Adipocyte (in vitro differentiated cells): ENCODE measurements around the gene TRIM71.
"Not testable (repeated sequence)": the region's sequence is repeated elsewhere in the genome, so short reads cannot be mapped to it uniquely, and the experiment has no call there.

Experiments used
- DNase-seq: peaks from one replicate; pipeline ENCODE4 v3.0.0-alpha.2; 2015; ENCODE audit warnings: low read depth
- H3K27me3 ChIP-seq: replicated peaks from 2 replicates; pipeline ENCODE4 v1.7.0; 2013; ENCODE audit warnings: mild to moderate bottlenecking, low read length, moderate library complexity; ENCODE audit not compliant: control insufficient read depth, insufficient read depth
- H3K36me3 ChIP-seq: 2 replicates; pipeline ENCODE4 v1.7.0; 2013; ENCODE audit warnings: low read length, mild to moderate bottlenecking, moderate library complexity; ENCODE audit not compliant: control insufficient read depth, insufficient read depth, severe bottlenecking
- H3K4me1 ChIP-seq: 2 replicates; pipeline ENCODE4 v1.7.0; 2013; ENCODE audit warnings: mild to moderate bottlenecking, low read length, moderate library complexity; ENCODE audit not compliant: control insufficient read depth, insufficient read depth
- H3K4me3 ChIP-seq: 2 replicates; pipeline ENCODE4 v1.7.0; 2013; ENCODE audit warnings: mild to moderate bottlenecking, low read length, moderate library complexity
- H3K9ac ChIP-seq: 2 replicates; pipeline ENCODE4 v1.7.0; 2013; ENCODE audit warnings: mild to moderate bottlenecking, low read length, moderate library complexity
- H3K9me3 ChIP-seq: 2 replicates; pipeline ENCODE4 v1.7.0; 2013; ENCODE audit warnings: mild to moderate bottlenecking, low read length, moderate library complexity; ENCODE audit not compliant: control insufficient read depth

The TRIM71 gene

DNA sequence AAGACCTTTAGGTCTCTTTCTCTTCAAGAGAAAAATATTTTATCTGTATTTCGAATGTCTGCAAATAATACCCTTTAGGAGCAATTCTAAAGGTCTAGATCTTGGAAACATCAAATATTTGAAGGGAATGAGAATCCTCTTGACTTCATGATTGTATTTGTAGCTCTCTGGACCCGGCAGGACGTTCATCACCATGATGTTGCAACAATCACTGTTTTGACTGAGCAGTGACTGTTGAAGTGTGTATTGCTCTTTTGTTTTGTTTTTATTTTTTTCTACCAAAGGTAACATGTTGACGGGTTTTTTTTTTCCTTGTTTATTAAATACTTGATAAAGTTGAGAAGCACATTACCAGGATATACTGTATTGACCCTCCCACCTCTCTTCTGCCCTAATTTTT lies 78.3 kb downstream of the TRIM71 start:
- peaks cover 4% of the 10 kb centered on the region for H3K36me3 ChIP-seq
- H3K4me1 ChIP-seq: peaks cover 12% of the 10 kb centered on the region
- DNase-seq: no peak
- no peak overlapping the region for H3K4me3 ChIP-seq
- H3K9me3 ChIP-seq: no peaks in the 10 kb centered on the region
- no peak overlapping the region for H3K9ac ChIP-seq
- H3K27me3 ChIP-seq: peaks cover 37% of the 10 kb centered on the region

DNA sequence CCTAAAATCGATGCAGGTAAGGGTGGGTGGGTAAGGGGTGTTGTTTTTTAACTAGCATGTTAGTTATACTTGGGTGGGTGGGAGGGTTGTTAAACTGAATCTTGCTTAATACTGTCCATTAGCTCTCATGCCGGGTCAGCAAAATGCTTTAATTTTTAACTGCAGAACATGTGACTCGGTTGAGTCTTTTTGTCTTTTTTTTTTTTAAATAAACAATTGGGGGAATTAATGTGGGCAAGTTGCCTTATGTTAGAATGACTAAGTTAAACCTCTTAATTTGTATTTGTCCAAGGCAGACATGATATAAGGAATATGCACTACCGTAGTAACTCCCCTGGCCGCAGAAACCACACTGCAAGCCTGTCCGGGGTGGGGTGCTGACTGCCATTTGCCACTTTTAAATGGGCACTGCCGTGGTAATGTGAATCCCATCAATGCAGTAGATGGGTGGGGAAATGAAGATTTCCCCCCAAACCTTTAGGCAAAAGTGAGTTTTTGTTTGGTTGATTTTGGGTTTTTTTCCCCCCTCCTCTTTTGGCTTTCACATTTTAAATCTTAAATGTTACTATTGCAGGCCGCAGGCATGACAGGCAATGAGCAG lies 79.3 kb downstream of the TRIM71 start:
- no peak overlapping the region for H3K9ac ChIP-seq
- H3K9me3 ChIP-seq: no peaks in the 10 kb centered on the region
- H3K4me1 ChIP-seq: peaks cover 19% of the 10 kb centered on the region
- no peak overlapping the region for H3K4me3 ChIP-seq
- DNase-seq: no peak
- no peaks in the 10 kb centered on the region for H3K36me3 ChIP-seq
- H3K27me3 ChIP-seq: peaks cover 32% of the 10 kb centered on the region

- H3K36me3 ChIP-seq: no peaks in the 10 kb centered on the region
- H3K4me3 ChIP-seq: no peak overlapping the region
- DNase-seq: no peak
Observed at GRCh38 chr3:32897981-32898623, 80.3 kb downstream of the TRIM71 start.

DNA sequence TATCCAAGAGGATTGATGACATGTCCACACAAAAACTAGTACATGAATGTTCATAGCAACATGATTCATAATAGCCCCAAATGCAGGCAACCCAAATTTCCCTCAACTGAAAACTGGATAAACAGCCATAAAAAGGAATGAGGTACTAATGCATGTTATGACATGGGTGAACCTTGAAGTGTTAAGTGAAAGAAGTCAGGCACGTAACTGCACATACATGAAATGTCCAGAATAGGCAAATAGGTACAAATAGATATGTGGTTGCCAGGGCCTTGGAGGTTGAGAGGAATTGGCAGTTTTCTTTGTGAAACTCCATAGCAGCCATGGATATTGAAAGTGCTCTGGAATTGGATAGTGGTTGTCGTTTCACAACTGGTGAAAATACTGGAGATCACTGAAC lies 81.5 kb downstream of the TRIM71 start:
- Histone ChIP-seq H3K36me3 (no peaks in the 10 kb centered on the region), H3K4me1 (peaks cover 19% of the 10 kb centered on the region), H3K4me3 (no peak overlapping the region), H3K9ac (no peak overlapping the region), H3K9me3 (no peaks in the 10 kb centered on the region), H3K27me3 (peaks cover 15% of the 10 kb centered on the region)
- no peak for DNase-seq

More at GRCh38 chr3:32897981-32898623, 80.3 kb downstream of the TRIM71 start:
- Histone ChIP-seq H3K27me3 (peaks cover 22% of the 10 kb centered on the region), H3K4me1 (peaks cover 19% of the 10 kb centered on the region), H3K9ac (no peak overlapping the region), H3K9me3 (no peaks in the 10 kb centered on the region)

DNA sequence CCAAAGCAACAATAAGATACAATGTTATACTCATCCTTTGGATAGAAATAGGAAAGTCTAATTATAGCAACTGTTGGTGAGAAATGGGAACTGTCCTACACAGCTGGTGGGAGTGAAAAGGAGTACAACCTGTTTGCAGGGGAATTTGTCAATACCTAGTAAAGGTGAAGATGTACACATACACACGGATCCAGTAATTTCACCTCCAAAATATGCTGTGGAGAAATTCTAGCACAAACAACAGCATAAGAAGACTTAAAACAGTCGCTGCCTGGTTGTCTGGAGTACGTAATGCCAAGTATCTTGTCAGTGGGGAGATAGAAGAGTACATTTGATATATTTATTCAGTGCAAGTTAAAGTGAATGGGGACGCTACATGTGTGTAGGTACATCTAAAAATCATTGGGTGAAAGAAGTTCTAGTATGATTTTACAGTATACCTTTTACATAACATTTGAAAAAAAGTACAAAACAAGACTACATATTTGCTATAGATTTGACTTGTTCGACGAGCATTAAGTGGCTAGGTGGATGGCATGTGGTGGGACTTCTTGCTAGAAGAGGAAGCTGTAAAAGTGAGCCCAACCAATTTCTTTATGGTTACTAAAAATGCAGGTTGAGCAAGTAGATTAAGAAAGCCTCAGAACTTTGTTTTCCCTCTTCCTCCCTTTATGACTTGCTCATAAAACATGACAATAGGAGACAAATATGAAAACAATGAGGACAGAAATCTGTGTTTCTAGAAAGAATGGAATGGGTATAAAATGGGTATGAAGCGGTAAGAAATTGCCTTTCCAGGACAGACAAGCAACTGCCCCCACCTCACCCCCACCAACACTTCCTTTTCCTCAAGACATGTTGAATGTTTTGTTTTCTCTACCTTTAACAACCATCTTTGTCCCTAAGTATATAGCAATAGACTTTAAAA lies 83.5 kb downstream of the TRIM71 start:
- Histone ChIP-seq H3K9ac (no peak overlapping the region), H3K4me1 (peaks cover 11% of the 10 kb centered on the region), H3K4me3 (no peak overlapping the region), H3K36me3 (no peaks in the 10 kb centered on the region), H3K9me3 (no peaks in the 10 kb centered on the region), H3K27me3 (peaks cover 4% of the 10 kb centered on the region)
- DNase-seq: peak; percentile 45

DNA sequence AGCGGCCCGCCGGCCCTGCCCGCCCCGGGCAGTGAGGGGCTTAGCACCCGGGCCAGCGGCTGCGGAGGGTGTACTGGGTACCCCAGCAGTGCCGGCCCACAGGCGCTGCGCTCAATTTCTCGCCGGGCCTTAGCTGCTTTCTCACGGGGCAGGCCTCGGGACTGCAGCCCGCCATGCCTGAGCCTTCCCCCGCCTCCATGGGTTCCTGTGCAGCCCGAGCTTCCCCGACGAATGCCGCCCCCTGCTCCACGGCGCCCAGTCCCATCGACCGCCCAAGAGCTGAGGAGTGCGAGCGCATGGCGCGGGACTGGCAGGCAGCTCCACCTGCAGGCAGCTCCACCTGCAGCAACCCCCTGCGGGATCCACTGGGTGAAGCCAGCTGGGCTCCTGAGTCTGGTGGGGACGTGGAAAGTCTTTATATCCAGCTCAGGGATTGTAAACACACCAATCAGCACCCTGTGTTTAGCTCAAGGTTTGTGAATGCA lies 85.1 kb downstream of the TRIM71 start:
- H3K36me3 ChIP-seq, H3K9ac ChIP-seq, H3K27me3 ChIP-seq, H3K4me3 ChIP-seq, H3K4me1 ChIP-seq, H3K9me3 ChIP-seq, DNase-seq: not testable (repeated sequence)

GRCh38 chr3:32903953-32904352 lies 86.2 kb downstream of the TRIM71 start:
- Histone ChIP-seq H3K36me3 (no peaks in the 10 kb centered on the region), H3K4me1 (peaks cover 8% of the 10 kb centered on the region), H3K9ac (no peak overlapping the region), H3K4me3 (no peak overlapping the region), H3K9me3 (no peaks in the 10 kb centered on the region), H3K27me3 (peaks cover 2% of the 10 kb centered on the region)
- DNase-seq: no peak

DNA sequence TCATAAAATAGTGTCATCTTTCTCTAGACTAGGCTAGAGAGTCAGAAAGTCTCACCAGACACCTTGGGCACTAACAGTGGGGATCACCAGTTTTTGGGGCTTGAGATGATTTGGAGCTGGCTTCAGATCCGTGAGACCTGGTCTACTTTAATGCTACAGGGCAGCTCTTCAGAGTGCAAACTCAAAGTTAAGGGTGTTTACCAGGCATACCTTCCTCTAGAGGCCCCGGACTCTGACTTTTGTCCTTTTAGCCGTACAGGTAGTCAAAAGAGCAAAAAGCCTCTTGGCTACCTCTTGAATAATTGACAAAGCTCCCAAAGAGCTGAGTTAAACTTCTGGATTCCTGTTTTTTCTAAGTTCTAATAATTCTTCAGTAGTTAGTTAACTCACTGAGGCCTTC lies 92.2 kb downstream of the TRIM71 start:
- no peak overlapping the region for H3K9ac ChIP-seq
- no peaks in the 10 kb centered on the region for H3K9me3 ChIP-seq
- no peak overlapping the region for H3K4me3 ChIP-seq
- no peaks in the 10 kb centered on the region for H3K36me3 ChIP-seq
- peaks cover 30% of the 10 kb centered on the region for H3K4me1 ChIP-seq
- DNase-seq: no peak
- H3K27me3 ChIP-seq: no peaks in the 10 kb centered on the region

GRCh38 chr3:32910954-32911353 lies 93.2 kb downstream of the TRIM71 start:
- Histone ChIP-seq H3K4me1 (peaks cover 30% of the 10 kb centered on the region), H3K27me3 (no peaks in the 10 kb centered on the region), H3K36me3 (no peaks in the 10 kb centered on the region), H3K4me3 (no peak overlapping the region), H3K9ac (peak overlapping the region; percentile 13), H3K9me3 (no peaks in the 10 kb centered on the region)
- peak; percentile 69 for DNase-seq

GRCh38 chr3:32912046-32912445 lies 94.2 kb downstream of the TRIM71 start:
- H3K9me3 ChIP-seq: peaks cover 2% of the 10 kb centered on the region

DNA sequence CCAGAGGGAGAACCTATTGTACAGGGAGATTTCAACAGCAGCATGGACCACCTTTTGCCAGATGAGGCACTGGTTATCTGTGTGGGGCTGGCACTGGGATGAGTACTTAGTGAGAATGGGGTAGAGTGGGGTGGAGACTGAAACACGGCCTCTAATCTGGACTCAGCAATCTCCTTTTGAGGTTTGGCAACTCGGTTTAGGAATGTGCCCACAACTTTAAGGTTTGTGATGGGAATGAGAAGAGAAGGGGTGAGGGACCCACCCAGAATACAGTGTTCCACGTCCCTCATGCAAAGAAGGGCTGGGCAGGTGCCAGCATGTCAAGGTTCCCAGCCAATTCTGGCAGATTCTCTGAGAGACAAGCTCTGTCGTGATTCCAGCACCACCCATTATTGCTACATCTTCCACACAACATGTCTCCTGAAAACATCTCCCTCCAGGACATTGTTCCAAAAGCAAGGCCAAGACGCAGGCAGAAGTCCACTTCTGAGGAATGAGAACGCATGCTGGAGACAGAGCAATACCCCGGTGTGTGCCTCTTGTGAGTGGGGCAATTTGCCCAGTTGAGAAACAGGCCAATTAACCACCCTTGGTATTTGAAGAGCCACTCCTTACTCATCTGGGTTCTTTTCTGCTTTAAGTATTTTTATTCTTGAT lies 96.1 kb downstream of the TRIM71 start:
- H3K27me3 ChIP-seq: no peaks in the 10 kb centered on the region
- H3K9ac ChIP-seq: peak overlapping the region; percentile 78
- H3K9me3 ChIP-seq: peaks cover 13% of the 10 kb centered on the region
- peak; percentile 93 for DNase-seq
- peak overlapping the region; percentile 2 for H3K4me3 ChIP-seq
- peaks cover 30% of the 10 kb centered on the region for H3K4me1 ChIP-seq
- no peaks in the 10 kb centered on the region for H3K36me3 ChIP-seq

More at GRCh38 chr3:32912046-32912445, 94.2 kb downstream of the TRIM71 start:
- Histone ChIP-seq H3K4me1 (peaks cover 30% of the 10 kb centered on the region), H3K27me3 (no peaks in the 10 kb centered on the region), H3K36me3 (no peaks in the 10 kb centered on the region), H3K9ac (peak overlapping the region; percentile 36), H3K4me3 (no peak overlapping the region)
- DNase-seq: no peak
